Islet of Langerhans (tissue), 1 donor: ENCODE results near the gene UGT1A4.

Source experiments
- FAIRE-seq: peaks from one replicate; lab custom pipeline; 2011; peaks lifted over from hg19 to GRCh38; lab: Jason Lieb, UNC

Gene UGT1A4

DNA sequence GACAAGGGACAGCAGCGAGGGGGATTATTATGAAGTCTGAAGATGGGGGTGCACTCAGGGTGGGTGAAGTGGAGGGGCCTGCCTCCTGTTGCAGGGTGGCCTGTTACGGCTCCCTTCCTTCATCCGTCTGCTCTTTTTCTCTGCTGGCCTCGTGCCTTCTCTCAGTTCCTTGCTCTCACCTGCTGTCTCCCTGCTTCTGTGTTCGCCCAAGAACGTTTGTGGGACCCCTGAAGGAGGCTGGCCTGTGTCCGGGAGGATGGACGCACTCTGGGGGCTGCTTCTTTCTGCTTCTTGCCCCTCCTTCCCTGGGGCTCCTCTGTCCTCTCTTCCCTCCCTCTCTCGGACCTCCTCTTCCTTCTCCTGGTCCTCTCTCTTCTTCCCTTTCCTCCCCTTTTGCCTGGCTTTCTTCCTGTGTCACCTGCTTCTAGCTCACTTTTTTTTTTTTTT is 73.4 kb downstream of the UGT1A4 start:
- FAIRE-seq, result no peak

- no peak for FAIRE-seq
These were observed 74.2 kb downstream of the UGT1A4 start for GRCh38 chr2:233792720-233793119.

GRCh38 chr2:233793465-233794127 is 75.1 kb downstream of the UGT1A4 start:
- no peak for FAIRE-seq

GRCh38 chr2:233794128-233794658 is 75.7 kb downstream of the UGT1A4 start:
- no peak for FAIRE-seq

DNA sequence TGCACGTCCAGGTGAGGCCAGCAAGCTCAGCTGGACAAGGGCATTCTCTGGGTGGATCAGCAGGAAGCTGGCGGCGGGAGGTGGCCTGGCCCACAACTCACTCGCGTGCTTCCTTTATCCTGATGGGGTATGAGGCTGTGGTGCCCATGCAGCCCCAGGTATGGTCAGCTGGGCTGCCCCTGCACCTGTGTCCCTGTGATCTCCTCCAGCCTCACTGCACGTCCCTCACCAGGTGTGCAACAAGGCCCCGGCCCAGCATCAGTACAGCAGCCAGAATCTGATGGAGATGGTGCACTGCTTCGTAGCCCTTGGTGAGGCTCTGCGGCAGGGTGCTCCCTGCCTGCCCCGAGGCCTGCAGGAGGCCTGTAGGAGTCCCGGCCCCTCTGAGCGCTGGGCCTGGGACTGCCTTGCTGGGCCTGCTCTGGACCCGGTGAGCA is 77.2 kb downstream of the UGT1A4 start:
- no peak for FAIRE-seq

GRCh38 chr2:233796254-233796653 is 77.7 kb downstream of the UGT1A4 start:
- no peak for FAIRE-seq

- FAIRE-seq, result no peak
These were observed 80.0 kb downstream of the UGT1A4 start for GRCh38 chr2:233798335-233799086.

DNA sequence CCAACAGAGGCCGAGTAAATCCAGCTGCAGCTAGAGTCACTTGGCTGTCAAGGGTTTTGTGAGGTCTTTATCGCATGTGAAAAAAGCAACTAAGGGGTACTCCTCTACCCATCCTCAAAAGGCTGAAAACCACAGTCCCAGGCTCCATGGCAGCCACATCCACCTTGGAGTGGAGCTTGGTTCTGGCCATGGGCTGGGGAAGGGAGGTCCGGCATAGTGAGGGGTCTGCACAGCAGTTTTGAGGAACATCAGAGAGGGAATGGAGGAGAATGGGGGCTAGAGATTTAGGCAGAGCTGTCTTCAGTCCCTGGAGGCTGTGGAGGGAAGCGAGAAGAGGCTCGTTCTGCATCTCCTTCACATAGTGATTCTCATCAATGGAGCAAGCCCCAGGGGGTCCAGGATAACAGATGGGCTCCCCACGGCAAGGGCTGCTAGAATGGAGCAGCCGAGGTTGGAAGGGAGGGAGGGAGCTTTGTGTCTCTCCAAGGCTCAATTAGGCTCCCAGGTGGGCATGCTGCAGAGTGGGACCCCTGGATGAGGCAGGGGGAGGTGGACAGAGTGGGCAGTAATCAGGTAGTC is 80.6 kb downstream of the UGT1A4 start:
- no peak for FAIRE-seq

DNA sequence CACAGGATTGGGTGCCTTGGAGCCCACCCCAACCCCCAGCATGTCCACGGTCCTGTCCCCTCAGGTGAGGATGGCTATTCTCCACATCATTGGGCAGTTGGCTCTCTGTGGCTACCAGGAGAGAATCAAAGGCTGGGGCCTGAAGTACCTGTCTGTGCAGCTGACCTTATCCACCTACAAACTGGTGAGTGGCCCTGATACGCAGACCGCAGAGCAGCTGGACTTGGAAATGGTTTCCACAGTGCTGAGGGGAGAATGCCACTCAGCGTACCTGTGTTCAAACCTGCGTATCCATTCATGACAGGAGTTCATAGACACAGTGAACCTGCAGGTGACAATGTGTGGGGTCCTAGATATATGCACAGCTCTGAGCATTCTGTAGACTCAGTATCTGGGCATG is 81.2 kb downstream of the UGT1A4 start:
- no peak for FAIRE-seq

- FAIRE-seq, result no peak
These were observed 81.7 kb downstream of the UGT1A4 start for GRCh38 chr2:233800208-233800607.

DNA sequence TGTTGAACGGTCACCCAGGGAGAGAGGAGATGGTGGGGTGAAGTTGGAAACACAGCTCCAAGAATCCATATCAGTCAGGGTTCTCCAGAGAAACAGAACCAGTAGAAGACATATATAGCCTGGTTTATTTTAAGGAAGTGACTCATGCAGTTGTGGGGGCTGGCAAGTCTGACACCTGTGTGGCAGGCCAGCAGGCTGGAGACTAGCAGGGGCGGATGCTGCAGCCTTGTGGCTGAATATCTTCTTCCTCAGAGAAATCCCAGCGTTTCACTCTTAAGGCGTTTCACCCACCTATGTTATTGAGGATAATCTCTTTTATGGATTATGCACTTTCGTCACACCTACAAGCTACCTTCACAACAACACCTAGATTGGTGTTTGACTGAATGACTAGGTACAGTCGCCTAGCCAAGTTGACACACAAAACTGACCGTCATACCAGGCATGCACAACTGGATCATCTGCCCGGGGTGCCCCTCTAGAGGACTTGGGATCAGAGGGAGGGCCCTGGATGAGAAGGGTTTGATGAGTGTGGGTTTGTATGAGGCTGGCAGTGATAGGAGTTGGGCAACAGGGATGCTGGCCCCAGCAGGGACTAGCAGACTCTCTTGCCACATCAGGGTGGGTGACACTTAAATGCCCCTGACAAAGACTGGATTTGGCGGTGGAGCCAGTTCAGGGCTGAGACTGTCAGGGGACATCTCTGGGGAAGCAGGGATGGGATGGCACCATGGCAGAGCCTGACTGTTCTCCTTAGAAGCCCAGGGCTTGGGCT is 83.0 kb downstream of the UGT1A4 start:
- FAIRE-seq, result no peak

DNA sequence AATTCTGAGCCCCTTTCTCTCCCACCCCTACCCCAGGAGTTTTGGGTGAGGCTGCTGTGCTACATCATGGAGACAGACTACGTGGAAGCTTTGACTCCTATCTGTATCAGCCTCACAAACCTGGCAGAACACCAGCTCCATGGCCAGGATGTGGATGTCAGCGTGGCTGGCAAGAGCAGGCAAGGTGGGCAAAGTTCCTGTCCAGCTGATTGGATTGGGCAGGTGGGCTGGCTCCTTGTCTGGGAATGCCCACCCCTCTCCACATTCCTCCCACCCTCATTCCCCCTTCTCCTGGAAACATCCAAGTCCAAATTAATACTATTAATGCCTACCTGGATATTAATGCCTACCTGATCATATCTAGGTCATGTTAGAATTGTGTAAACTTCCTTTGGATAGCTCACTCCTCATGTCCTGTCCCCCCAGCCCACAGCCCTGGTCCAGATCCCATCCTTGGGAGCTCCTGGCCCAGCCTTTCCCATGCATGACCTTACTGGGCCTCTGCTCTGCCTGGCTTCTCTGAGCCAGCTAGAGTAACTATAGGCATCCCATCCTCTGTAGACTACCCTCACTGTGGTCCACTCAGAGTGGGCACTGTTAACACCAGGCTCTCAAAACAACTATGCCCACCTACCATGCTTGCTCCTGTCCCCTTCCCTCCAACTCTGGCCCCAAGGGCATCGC is 83.7 kb downstream of the UGT1A4 start:
- FAIRE-seq, result no peak

DNA sequence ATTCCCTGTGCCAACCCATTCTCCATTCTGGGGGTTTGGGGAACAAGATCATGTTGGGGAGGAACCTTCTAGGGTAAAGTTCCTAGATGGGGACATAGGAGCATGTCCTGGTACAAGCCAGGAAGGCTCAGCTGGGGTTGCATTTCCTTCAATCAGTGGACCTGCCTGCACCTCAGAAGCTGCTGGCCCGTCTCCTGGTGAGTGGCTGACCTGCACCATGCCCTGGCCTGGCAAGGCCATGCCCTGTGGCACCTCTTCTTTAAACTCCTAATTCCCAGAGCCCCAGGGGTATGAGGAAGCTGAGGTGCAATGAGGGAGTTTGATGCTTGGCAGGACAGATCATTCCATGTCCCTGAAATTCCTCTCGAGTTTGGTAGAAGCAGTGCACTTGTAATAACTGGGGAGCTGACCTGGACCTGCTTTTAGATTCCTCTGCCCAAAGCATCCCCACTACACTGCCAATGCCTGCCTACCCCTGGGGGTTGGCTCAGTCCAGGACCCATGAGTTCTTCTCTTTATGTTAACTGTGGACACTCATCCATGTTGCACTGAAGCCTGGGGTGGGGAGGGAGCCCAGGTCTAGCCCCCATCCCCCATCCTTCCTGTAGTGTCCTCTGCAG is 84.9 kb downstream of the UGT1A4 start:
- no peak for FAIRE-seq

DNA sequence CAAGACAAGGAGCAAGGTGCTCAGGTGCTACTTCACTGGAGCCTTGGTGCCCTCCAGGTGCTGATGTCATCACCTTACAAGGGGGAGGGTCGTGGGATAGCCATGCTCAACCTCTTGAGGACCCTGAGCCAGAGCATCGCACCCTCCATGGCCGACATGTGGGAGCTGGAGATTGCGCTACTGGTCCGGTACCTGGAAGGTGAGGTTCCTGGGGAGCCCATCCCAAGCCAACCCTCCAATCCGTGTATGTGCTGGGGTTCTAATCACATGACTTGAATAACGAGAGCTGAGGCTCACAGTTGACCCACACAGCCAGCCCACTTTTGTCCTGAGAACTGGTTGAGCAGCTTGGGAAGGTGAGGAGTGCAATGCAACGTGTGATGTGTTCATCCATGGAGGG is 85.5 kb downstream of the UGT1A4 start:
- FAIRE-seq, result no peak

DNA sequence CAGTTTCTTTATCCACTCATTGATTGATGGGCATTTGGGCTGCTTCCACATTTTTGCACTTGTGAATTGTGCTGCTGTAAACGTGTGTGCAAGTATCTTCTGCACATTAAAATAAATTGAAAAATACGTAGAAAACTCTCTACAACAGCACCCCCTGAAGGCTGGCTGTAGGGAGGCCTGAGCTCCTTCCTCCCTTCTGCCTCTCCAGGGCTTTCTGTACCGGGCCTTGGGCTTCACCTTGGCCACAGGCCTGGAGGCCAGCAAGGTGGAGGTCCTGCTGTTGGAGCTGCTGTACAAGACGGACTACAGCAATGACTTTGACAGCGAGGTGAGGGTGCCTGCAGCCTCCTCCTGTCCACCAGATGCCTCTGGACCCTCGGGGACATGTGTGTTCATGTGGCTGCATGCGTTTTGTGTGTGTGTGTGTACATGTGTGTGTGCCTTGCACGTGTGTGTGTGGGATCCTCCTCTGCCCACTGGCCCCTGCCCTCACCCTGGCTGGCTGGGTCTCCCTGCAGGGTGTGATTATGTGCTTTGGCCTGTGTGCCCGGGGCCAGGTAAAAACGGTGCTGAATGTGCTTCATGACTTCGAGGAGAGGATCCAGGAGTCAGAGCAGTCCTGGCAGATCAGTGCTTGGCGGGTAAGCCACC is 88.8 kb downstream of the UGT1A4 start:
- no peak for FAIRE-seq

DNA sequence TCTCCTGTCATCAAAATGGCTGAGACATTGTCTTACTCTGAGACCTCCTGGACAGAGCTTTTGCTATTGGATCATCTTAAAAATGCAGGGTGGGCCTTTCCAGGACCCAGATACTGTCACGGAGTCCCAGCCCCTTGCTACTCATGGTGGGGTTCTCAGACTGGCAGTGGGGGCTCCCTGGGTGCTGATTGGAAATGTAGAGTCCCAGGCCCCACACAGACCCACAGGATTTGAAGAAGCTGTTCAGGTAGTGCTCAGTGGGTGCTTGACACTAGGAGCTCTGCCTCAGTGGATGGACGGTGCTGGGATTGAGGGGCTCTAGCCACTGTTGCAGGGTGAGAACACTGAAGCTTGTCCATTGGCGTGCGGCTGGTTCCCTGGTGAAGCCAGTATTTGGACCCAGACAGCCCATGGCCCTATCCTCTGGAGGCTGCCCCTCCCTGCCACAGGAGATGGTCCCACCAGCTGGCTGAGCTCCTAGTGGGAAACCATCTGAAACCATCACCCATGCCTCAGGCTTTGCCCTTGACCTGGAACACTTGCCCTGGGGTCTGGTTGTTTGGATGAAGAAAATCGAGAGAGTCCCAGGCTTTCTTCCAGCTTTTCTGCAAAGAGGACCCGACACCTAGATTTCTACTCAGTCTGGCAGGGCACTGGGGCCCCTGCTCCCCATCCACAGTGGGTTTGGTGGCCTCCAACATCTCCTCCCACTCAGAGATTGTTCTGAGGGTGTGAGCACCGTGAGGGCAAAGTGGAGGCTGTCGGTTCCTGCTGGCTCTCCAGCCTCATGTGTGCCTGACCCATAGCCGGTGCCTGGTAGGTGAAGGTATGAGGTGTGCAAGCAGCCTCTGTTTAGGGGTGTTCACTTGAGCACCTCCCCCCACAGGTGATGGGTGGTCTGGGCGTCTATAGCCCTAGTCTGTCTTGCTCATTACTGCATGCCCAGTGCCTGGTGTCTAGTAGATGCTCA is 89.7 kb downstream of the UGT1A4 start:
- FAIRE-seq, result no peak

- FAIRE-seq, result no peak
These were observed 91.8 kb downstream of the UGT1A4 start for GRCh38 chr2:233810385-233810784.

- FAIRE-seq, result no peak
These were observed 92.6 kb downstream of the UGT1A4 start for GRCh38 chr2:233811087-233811486.

DNA sequence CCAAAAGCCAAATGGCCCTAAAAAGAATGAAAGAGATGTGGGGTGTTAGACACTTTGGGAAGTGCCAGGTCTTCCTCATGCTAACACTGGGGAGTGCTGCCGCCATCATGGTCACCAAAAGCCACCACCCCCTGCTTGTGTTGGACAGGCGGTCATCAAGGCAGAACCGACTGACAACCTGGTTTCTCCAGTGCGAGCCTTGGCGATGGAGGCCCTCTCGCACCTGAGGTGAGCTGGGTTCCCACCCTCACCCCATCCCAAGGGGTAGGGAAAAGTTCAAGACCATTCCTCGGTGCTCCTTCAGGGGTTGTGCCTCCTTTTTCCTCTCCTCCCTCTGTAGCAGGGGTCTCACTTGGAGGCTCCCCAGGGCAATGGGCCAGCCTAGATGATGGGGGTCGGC is 93.2 kb downstream of the UGT1A4 start:
- no peak for FAIRE-seq
